Psoas muscle (tissue), 8 donors: ENCODE data around the gene SLC26A5. TPM values are rescaled to one million over a fixed set of nuclear protein-coding genes. Genes with fewer than 3 reads are reported as not detected.
"Not testable (repeated sequence)": the region's sequence is repeated elsewhere in the genome, so short reads cannot be mapped to it uniquely, and the experiment has no call there.

Experiments
- ATAC-seq, 4 donors: fragments of 200-7000 bp; cut with Tn5 transposase; one replicate each; pipeline ENCODE4 v1.9.1; 2020; ENCODE audit warnings: moderate library complexity in 3 of 4, mild to moderate bottlenecking in 2 of 4
- DNase-seq, 2 donors: peaks; one replicate each; pipeline ENCODE4 v3.0.0-alpha.2; 2020
- H3K27ac ChIP-seq: fragments of 200-600 bp; one replicate; pipeline ENCODE4 v1.8.0; 2022
- H3K27me3 ChIP-seq, 3 donors: fragments of 200-600 bp in 1 of 3; one replicate each; pipeline versions ENCODE4 v1.6.1 to v1.8.0; 2013 to 2022; ENCODE audit warnings: low read length in 2 of 3, mild to moderate bottlenecking in 2 of 3, moderate library complexity in 1 of 3; ENCODE audit not compliant: insufficient read depth in 3 of 3
- H3K36me3 ChIP-seq, 2 donors: fragments of 200-600 bp in 1 of 2; one replicate each; pipeline versions ENCODE4 v1.6.1 to v1.8.0; 2013 to 2022; ENCODE audit warnings: low read depth in 1 of 2, mild to moderate bottlenecking in 1 of 2, moderate library complexity in 1 of 2; ENCODE audit not compliant: insufficient read depth in 1 of 2
- H3K4me1 ChIP-seq: fragments of 200-600 bp; one replicate; pipeline ENCODE4 v1.8.0; 2022
- H3K4me3 ChIP-seq: fragments of 200-600 bp; one replicate; pipeline ENCODE4 v1.8.0; 2022; ENCODE audit warnings: mild to moderate bottlenecking
- H3K9me3 ChIP-seq: fragments of 200-600 bp; one replicate; pipeline ENCODE4 v1.8.0; 2022
- WGBS, 3 donors: extraction: QIAGEN DNeasy Blood & Tissue Kit; methylation state at CpG; one replicate each; pipeline versions ENCODE4 v1.1.6 to v1.1.7; 2013; 5-methylcytosine and 5-hydroxymethylcytosine counted together
- intact Hi-C, 2 donors: fragments of 100-400 bp; cut with DNase I; formaldehyde crosslinking; loops; one replicate each; pipeline versions ENCODE4 v1.11.0 to v1.14.2; 2022
- polyA plus RNA-seq, 3 donors: library from polyadenylated mRNA; stranded (reverse); fragments of 200-250 nt; gene quantifications; one replicate each; pipeline ENCODE4 v1.2.3, GENCODE V29; 2013
- total RNA-seq, 4 donors: library from RNA; stranded (reverse); fragmentation: NEBNext Ultra II Directional in 2 of 4; extraction: Animal tissue kit (Norgen Biotek cat#: 25700) in 2 of 4; gene quantifications; one replicate each; pipeline versions ENCODE4 v1.2.1 to v1.2.4, GENCODE V29; 2021 to 2023
- TF ChIP-seq, protein P1 (sequence below): fragments of 200-600 bp; IDR thresholded peaks from one replicate; pipeline ENCODE4 v1.8.0; 2022; ENCODE audit warnings: antibody characterized with exemption
- donor health status: healthy with polysubstance abuse.
- donor health status: DM: no; HTN: no; CAD: no; lungs with moderate emphysema.
- donor health status: Bipolar disorder and iron deficiency.
- donor health status: healthy.
- donor health status: DM: yes; HTN: yes; CAD: no.
- donor health status: DM: no; HTN: no; CAD: no.
- donor health status: DM: no; HTN: no; CAD: no.
- donor health status: DM: yes; HTN: yes; CAD: no.

Gene SLC26A5
- total and polyA plus RNA-seq, 7 donors = not detected

- intact Hi-C loops = no loop called here
- H3K9me3 ChIP-seq = no peaks in the 10 kb centered on the region
- WGBS, 3 donors = 86 to 100% (median 89%) methylated on average over 1 of the region's 1 CpG
- TF ChIP-seq, protein P1, sequence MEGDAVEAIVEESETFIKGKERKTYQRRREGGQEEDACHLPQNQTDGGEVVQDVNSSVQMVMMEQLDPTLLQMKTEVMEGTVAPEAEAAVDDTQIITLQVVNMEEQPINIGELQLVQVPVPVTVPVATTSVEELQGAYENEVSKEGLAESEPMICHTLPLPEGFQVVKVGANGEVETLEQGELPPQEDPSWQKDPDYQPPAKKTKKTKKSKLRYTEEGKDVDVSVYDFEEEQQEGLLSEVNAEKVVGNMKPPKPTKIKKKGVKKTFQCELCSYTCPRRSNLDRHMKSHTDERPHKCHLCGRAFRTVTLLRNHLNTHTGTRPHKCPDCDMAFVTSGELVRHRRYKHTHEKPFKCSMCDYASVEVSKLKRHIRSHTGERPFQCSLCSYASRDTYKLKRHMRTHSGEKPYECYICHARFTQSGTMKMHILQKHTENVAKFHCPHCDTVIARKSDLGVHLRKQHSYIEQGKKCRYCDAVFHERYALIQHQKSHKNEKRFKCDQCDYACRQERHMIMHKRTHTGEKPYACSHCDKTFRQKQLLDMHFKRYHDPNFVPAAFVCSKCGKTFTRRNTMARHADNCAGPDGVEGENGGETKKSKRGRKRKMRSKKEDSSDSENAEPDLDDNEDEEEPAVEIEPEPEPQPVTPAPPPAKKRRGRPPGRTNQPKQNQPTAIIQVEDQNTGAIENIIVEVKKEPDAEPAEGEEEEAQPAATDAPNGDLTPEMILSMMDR = no peak
- no peaks in the 10 kb centered on the region for H3K27me3 ChIP-seq
- no peak for ATAC-seq
- DNase-seq = no peak
- no peak overlapping the region for H3K4me3 ChIP-seq
- H3K36me3 ChIP-seq = no peaks in the 10 kb centered on the region
- H3K27ac ChIP-seq = no peak overlapping the region
- no peaks in the 10 kb centered on the region for H3K4me1 ChIP-seq
Observed at GRCh38 chr7:103412151-103412550, 33.9 kb downstream of the SLC26A5 start.

DNA sequence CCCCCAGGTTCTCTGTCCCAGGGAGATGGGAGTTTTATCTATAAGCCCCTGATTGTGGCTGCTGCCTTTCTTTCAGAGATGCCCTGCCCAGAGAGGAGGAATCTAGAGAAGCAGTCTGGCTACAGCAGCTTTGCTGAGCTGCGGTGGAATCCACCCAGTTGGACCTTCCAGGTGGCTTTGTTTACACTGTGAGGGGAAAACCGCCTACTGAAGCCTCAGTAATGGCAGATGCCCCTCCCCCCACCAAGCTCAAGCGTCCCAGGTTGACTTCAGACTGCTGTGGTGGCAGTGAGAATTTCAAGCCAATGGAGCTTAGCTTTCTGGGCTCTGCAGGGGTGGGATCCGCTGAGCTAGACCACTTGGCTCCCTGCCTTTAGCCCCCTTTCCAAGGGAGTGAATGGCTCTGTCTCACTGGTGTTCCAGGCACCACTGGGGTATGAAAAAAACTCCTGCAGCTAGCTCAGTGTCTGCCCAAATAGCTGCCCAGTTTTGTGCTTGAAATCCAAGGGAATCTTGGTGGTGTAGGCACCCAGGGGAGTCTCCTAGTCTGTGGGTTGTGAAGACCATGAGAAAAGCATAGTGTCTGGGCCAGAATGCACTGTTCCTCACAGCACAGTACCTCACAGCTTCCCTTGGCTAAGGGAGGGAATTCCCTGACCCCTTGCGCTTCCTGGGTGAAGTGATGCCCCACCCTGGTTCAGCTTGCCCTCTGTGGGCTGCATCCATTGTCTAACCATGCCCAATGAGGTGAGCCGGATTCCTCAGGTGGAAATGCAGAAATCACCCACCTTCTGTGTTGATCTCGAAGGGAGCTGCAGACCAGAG is 40.0 kb downstream of the SLC26A5 start:
- H3K27me3 ChIP-seq, H3K36me3 ChIP-seq, H3K27ac ChIP-seq, H3K9me3 ChIP-seq, DNase-seq, H3K4me1 ChIP-seq, H3K4me3 ChIP-seq, ATAC-seq: not testable (repeated sequence)
- 69 to 72% (median 71%) methylated on average over 7 of the region's 7 CpGs for WGBS, 3 donors
- intact Hi-C loops = loop anchor here in 1 of 2 donors (5.0 kb wide), 1 partner anchor 109 kb away; the partner anchor contains the start of gene PMPCB

- ATAC-seq, H3K27ac ChIP-seq, H3K27me3 ChIP-seq, H3K4me1 ChIP-seq, H3K36me3 ChIP-seq, H3K9me3 ChIP-seq, DNase-seq, H3K4me3 ChIP-seq, intact Hi-C loops: not testable (repeated sequence)
Observed at GRCh38 chr7:103399687-103400086, 46.3 kb downstream of the SLC26A5 start.

GRCh38 chr7:103398483-103399127 is 47.4 kb downstream of the SLC26A5 start:
- intact Hi-C loops = no loop called here
- no peaks in the 10 kb centered on the region for H3K36me3 ChIP-seq
- H3K27me3 ChIP-seq = no peaks in the 10 kb centered on the region
- no peaks in the 10 kb centered on the region for H3K4me1 ChIP-seq
- no peaks in the 10 kb centered on the region for H3K9me3 ChIP-seq
- DNase-seq (no peak), ATAC-seq (no peak)
- H3K27ac ChIP-seq = no peak overlapping the region
- 19 to 37% (median 35%) methylated on average over 2 of the region's 2 CpGs for WGBS, 3 donors
- TF ChIP-seq, protein P1 = no peak
- H3K4me3 ChIP-seq = no peak overlapping the region

- Histone ChIP-seq H3K9me3 (no peaks in the 10 kb centered on the region), H3K4me3 (no peak overlapping the region), H3K27ac (no peak overlapping the region), H3K4me1 (no peaks in the 10 kb centered on the region), H3K27me3 (no peaks in the 10 kb centered on the region), H3K36me3 (no peaks in the 10 kb centered on the region)
- 63 to 76% (median 69%) methylated on average over 8 of the region's 8 CpGs for WGBS, 3 donors
- DNase-seq (no peak), ATAC-seq (no peak)
- TF ChIP-seq, protein P1 = no peak
- intact Hi-C loops = no loop called here
Observed at GRCh38 chr7:103396471-103396870, 49.5 kb downstream of the SLC26A5 start.
